ENCODE measurements around the gene PRRT1B.

The PRRT1B gene

DNA sequence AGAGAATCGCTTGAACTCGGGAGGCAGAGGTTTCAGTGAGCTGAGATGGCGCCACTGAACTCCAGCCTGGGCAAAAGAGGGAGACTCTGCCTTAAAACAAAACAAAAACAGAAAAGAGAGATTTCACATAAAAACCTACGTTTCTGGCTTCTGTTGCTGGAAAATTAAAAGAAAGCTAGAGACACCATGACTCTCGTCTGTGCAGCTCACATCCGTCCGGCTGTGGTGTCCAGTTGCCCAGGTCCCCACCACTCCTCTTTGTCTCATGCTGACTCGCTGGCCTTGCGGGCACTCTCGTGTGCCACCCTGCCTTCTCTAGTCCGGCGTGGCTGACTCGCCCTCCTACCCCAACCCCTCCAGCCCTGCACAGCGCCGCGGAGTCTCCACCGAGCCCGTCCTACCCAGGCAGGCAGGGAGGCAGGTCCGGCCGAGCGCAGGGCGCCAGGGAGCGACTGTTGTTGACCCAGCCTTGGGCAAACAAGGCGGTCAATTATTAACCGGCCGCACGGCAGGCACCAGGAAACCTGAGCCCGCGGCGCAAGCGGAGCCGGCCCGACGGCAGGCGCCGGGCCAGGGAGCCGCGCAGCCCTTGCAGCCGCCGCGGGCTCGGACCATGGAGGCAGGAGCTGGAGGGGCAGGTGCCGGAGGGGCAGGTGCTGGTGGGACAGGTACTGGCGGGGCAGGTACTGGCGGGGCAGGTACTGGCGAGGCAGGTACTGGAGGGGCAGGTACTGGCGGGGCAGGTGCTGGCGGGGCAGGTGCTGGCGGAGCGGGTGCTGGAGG, at the start of gene PRRT1B:
TSS of gene PRRT1B (plus strand) at position 521 of the 783 bp plus-strand sequence. CDS start at position 614, 93 bp downstream.
- peak within 1 kb of the TSS; percentile 62 for H3K4me3 ChIP-seq (ENCODE audit: low read depth, low read length)
- no peaks in the 10 kb centered on the region for H3K4me1 ChIP-seq (ENCODE audit: control insufficient read depth, insufficient read depth, low read length)
- peaks cover 12% of the 10 kb centered on the region for H3K9me3 ChIP-seq (ENCODE audit: control insufficient read depth, insufficient read depth, low read length)
- H3K36me3 ChIP-seq (ENCODE audit: control insufficient read depth, insufficient read depth, low read length): no peaks in the 10 kb centered on the region
- peak within 1 kb of the TSS; percentile 12 for H3K9ac ChIP-seq (ENCODE audit: low read depth, low read length)
- peaks cover 21% of the 10 kb centered on the region for H3K27me3 ChIP-seq (ENCODE audit: control insufficient read depth, insufficient read depth, low read length)

DNA sequence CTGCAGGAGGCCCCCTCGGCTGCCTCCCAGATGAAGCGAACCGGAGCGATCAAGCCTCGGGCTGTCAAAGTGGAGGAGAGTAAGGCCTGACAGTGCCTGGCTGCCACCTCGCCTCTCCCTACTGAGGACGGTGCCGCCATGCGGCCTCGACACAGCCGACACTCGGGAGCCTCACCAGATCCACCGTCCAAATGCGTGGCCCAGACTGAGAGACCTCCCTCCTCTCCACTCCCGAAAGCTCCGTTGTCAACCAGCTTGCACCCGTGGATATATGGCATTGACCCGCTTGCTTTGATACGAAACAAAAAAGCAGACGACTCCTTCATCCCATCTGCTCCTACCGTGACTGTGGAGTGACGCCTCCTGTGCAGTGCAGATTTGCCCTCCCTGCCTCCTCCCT, 49.5 kb upstream of the PRRT1B start:
- no peak overlapping the region for H3K4me3 ChIP-seq (ENCODE audit: low read depth, low read length)
- H3K27me3 ChIP-seq (ENCODE audit: control insufficient read depth, insufficient read depth, low read length): no peaks in the 10 kb centered on the region
- no peaks in the 10 kb centered on the region for H3K4me1 ChIP-seq (ENCODE audit: control insufficient read depth, insufficient read depth, low read length)
- peaks cover 92% of the 10 kb centered on the region for H3K36me3 ChIP-seq (ENCODE audit: control insufficient read depth, insufficient read depth, low read length)
- H3K9ac ChIP-seq (ENCODE audit: low read depth, low read length): no peak overlapping the region
- no peaks in the 10 kb centered on the region for H3K9me3 ChIP-seq (ENCODE audit: control insufficient read depth, insufficient read depth, low read length)

DNA sequence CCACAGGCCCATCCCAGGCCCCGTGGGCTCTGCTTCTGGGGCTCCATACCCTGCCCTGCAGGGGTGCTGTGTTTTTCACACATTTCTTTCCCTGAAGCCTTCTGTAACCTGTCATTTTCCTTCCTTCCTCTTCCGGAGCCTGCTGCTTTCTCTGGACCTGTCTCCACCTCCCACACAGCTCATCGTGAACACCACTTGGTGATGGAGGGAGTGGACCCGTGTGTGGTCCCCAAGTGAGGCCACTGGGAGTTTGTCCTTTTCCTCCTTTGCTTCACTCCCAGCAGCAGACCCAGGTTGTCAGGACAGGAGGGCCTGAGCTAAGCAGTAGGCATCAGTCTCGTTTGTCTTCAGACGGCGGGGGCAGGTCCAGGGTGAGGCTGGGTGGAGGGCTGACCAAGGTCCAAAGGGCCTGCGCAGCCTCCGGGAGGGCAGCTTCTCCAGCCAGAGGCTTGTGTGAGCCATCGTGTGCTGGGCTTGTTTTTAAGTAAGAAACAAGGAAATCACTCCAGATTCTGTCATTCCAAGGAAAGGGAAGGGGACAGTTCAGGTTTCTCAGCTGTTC, 48.4 kb upstream of the PRRT1B start:
- H3K4me1 ChIP-seq (ENCODE audit: control insufficient read depth, insufficient read depth, low read length): no peaks in the 10 kb centered on the region
- H3K36me3 ChIP-seq (ENCODE audit: control insufficient read depth, insufficient read depth, low read length): peaks cover 80% of the 10 kb centered on the region
- no peaks in the 10 kb centered on the region for H3K27me3 ChIP-seq (ENCODE audit: control insufficient read depth, insufficient read depth, low read length)
- no peak overlapping the region for H3K9ac ChIP-seq (ENCODE audit: low read depth, low read length)
- no peak overlapping the region for H3K4me3 ChIP-seq (ENCODE audit: low read depth, low read length)
- H3K9me3 ChIP-seq (ENCODE audit: control insufficient read depth, insufficient read depth, low read length): no peaks in the 10 kb centered on the region

DNA sequence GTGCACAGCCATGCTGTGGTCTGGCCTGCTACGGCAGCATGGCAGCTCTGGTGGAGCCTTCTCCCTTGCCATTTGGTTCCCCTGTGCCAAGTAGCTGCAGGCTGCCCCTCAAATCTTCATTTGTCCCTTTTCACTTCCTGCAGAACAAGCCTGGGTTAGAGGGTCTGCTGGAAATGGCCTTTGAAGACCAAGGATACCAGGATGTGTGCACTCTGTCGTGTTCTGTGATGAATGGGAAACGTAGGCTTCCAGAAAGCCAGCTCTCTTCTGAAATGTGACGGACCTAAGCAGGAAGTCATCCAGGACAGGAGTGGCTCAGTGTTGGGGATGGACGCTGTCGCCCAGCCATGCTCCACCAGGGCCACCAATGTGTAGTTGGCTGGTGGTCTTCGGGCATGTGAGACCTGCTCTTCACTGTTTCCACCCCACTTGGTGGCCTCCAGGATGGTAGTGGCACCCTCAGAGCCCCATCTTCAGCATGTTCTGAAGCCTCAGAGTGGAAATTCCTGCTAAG, 46.0 kb upstream of the PRRT1B start:
- no peak overlapping the region for H3K4me3 ChIP-seq (ENCODE audit: low read depth, low read length)
- peaks cover 59% of the 10 kb centered on the region for H3K36me3 ChIP-seq (ENCODE audit: control insufficient read depth, insufficient read depth, low read length)
- no peaks in the 10 kb centered on the region for H3K9me3 ChIP-seq (ENCODE audit: control insufficient read depth, insufficient read depth, low read length)
- no peak overlapping the region for H3K9ac ChIP-seq (ENCODE audit: low read depth, low read length)
- H3K27me3 ChIP-seq (ENCODE audit: control insufficient read depth, insufficient read depth, low read length): no peaks in the 10 kb centered on the region
- H3K4me1 ChIP-seq (ENCODE audit: control insufficient read depth, insufficient read depth, low read length): no peaks in the 10 kb centered on the region

DNA sequence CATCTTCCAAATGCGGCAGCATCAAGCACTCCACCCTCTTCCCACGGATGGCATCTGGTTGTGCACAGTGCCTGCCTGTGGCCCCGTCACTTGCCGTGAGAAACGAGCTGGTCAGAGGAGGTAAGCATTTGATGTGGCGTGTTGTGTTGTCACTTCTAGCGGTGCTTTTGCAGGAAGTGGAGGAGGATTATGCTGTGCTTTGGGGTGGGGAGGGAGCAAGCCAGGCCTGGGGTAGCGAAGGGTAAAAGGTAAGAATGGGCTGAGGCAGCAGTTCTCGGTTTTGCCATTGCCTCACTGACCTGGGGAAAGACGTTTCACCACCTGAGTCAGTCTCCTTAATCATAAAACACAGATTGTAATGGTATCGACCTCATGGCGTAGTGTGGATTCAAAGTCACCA, 44.9 kb upstream of the PRRT1B start:
- Histone ChIP-seq H3K9me3 (ENCODE audit: control insufficient read depth, insufficient read depth, low read length) (no peaks in the 10 kb centered on the region), H3K4me3 (ENCODE audit: low read depth, low read length) (no peak overlapping the region), H3K4me1 (ENCODE audit: control insufficient read depth, insufficient read depth, low read length) (no peaks in the 10 kb centered on the region), H3K36me3 (ENCODE audit: control insufficient read depth, insufficient read depth, low read length) (peaks cover 49% of the 10 kb centered on the region), H3K27me3 (ENCODE audit: control insufficient read depth, insufficient read depth, low read length) (no peaks in the 10 kb centered on the region), H3K9ac (ENCODE audit: low read depth, low read length) (peak overlapping the region; percentile 54)

DNA sequence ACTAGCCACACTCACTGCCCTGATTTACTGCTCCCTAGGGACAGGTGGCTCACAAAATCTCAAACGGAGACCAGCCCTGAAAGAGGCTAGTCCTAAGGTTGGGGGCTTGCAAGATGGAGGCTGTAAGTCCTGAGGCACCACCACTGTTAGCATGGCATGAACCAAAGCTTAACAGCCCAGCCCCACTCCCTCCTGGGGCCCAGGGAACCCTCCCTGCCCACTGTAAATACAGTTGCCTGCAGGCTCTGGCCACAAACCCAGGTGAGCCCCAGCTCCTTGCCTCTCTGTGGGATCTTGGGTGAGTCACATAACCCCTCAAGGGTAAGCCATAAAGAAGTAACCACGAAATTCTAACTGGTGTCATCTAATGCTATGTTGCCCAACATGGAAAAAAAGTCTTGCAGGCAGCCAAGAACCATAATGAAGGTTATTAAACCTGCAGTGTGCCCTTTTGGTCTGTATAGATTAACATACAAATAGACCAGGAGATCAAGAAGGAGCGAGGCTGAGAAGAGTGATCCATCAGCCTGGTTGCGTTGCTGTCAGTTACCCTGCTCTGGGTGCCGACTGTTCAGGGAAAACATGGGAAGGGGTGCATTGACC, 44.3 kb upstream of the PRRT1B start:
- Histone ChIP-seq H3K9ac (ENCODE audit: low read depth, low read length) (no peak overlapping the region), H3K27me3 (ENCODE audit: control insufficient read depth, insufficient read depth, low read length) (no peaks in the 10 kb centered on the region), H3K9me3 (ENCODE audit: control insufficient read depth, insufficient read depth, low read length) (no peaks in the 10 kb centered on the region), H3K4me3 (ENCODE audit: low read depth, low read length) (no peak overlapping the region), H3K36me3 (ENCODE audit: control insufficient read depth, insufficient read depth, low read length) (peaks cover 42% of the 10 kb centered on the region), H3K4me1 (ENCODE audit: control insufficient read depth, insufficient read depth, low read length) (no peaks in the 10 kb centered on the region)

DNA sequence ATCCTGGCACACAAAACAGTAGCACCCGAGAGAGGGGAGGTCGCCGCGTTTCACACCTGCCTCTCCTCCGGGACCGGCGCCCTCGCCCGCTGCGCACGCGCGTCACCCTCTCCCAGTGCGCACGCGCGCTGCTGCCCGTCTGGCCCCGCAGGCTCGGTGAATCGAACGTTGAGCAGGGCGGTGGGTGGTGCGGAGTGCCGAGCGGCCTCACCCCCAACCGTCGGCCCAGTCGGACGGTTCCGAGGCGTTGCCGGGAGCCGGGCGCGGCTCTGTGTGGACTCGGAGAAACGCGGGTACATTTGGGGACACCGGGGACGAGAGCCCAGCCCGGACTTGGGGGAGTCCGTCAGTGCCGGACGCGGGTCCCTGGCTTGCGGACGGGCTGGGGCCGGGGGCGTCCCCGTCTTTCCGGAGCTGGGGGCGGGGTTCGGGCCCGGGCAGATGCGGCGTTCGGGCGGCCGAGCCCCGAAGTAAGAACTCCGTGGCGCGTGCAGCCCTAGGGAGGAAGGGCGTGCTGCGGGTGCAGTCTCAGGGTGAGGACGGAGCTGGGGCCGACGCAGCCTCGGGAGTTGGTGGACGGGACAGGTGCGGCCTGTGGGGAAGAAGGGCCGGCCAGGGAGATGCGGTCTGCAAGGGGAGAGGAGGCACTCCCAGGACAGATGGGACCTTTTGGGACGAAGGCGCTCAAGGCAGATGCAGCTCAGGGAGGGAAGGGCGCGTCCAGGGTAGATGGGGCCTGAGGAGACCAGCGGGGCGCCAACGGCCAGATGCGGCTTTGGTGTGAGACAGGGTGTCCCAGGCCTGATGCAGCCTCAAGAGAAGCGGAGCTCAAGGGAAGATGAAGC, 42.3 kb upstream of the PRRT1B start, which contains the start of gene POMT1:
TSS of gene POMT1 (plus strand) at position 138 of the 845 bp plus-strand sequence. CDS start 1,301 bp downstream, outside the sequence.
- Histone ChIP-seq H3K4me1 (ENCODE audit: control insufficient read depth, insufficient read depth, low read length) (no peaks in the 10 kb centered on the region), H3K27me3 (ENCODE audit: control insufficient read depth, insufficient read depth, low read length) (no peaks in the 10 kb centered on the region), H3K4me3 (ENCODE audit: low read depth, low read length) (peak within 1 kb of the TSS; percentile 91), H3K36me3 (ENCODE audit: control insufficient read depth, insufficient read depth, low read length) (peaks cover 30% of the 10 kb centered on the region), H3K9me3 (ENCODE audit: control insufficient read depth, insufficient read depth, low read length) (no peaks in the 10 kb centered on the region), H3K9ac (ENCODE audit: low read depth, low read length) (peak within 1 kb of the TSS; percentile 80)

DNA sequence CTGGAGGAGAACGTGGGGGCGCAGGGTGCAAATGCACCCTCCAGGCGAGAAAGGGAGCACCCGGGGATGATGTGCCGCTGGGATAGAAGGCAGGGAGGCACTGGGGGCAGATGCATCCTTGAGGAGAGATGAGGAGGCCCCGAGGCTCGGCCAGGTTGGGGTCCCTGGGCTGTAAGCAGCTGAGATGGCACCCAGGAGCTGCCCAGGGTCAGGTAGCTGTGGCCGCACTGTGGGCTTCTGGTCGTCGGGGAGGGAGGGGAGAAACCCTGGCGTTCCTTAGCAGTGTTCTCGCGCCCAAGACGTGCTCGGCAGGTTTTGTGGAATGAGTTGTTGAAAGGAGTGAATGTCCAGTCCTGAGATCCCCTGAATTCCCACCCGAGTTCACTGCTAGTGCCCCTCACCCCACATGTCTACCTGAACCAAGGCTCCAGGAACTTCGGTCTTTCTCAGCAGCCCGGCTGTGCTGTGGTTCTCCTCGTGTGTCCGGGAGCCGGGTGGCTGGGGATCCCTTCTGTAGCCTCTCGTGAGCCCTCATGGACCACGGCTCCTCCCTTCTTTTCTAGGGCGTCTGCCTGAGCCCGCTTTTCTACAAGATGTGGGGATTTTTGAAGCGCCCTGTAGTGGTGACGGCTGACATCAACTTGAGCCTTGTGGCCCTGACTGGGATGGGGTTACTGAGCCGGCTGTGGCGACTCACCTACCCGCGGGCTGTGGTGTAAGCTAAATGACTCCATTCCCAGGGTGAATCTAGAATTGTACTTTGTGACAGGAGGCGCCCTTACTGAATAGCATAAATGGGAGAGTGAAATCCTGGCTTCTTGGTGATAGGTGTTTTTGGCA, 41.5 kb upstream of the PRRT1B start:
- Histone ChIP-seq H3K4me1 (ENCODE audit: control insufficient read depth, insufficient read depth, low read length) (no peaks in the 10 kb centered on the region), H3K4me3 (ENCODE audit: low read depth, low read length) (peak overlapping the region; percentile 91), H3K36me3 (ENCODE audit: control insufficient read depth, insufficient read depth, low read length) (peaks cover 22% of the 10 kb centered on the region), H3K9ac (ENCODE audit: low read depth, low read length) (peak overlapping the region; percentile 80), H3K9me3 (ENCODE audit: control insufficient read depth, insufficient read depth, low read length) (no peaks in the 10 kb centered on the region), H3K27me3 (ENCODE audit: control insufficient read depth, insufficient read depth, low read length) (no peaks in the 10 kb centered on the region)

DNA sequence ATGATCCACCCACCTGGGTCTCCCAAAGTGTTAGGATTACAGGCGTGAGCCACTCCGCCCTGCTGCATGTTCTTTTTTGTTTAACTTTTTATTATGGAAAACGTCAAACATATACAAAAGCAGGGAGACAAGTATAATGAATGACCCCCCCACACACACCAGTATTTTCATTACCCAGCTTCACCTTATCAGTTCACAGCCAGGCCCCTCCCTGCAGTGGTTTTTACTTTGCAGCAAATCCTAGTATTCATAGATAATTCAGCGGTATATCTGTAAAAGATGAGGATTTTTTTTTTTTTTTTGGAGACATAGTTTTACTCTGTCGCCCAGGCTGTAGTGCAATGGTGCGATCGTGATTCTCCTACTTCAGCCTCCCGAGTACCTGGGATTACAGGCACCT, 40.3 kb upstream of the PRRT1B start:
- H3K36me3 ChIP-seq (ENCODE audit: control insufficient read depth, insufficient read depth, low read length): peaks cover 17% of the 10 kb centered on the region
- H3K4me1 ChIP-seq (ENCODE audit: control insufficient read depth, insufficient read depth, low read length): no peaks in the 10 kb centered on the region
- H3K27me3 ChIP-seq (ENCODE audit: control insufficient read depth, insufficient read depth, low read length): no peaks in the 10 kb centered on the region
- H3K9me3 ChIP-seq (ENCODE audit: control insufficient read depth, insufficient read depth, low read length): no peaks in the 10 kb centered on the region
- H3K4me3 ChIP-seq (ENCODE audit: low read depth, low read length): no peak overlapping the region
- no peak overlapping the region for H3K9ac ChIP-seq (ENCODE audit: low read depth, low read length)

DNA sequence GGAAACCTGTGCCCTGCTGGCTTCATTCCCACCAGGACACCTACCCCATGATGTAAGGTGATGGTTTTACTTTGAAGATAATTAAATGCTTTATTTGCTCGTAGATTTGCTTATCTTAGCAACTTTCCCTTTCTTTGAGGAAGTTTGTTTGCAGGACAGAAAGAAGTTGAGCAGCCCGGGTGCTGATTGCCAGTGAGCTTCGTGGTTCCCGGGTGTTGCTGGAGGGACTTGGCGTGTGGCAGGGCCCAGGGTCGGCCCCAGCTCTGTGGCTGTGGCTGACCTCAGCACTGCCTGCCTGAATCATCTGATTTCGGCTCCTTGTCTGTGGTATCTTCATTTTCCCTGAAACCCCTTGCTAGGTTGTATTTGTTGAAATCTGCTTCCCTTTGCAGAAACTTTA, 33.9 kb upstream of the PRRT1B start:
- Histone ChIP-seq H3K9ac (ENCODE audit: low read depth, low read length) (no peak overlapping the region), H3K36me3 (ENCODE audit: control insufficient read depth, insufficient read depth, low read length) (peaks cover 60% of the 10 kb centered on the region), H3K4me3 (ENCODE audit: low read depth, low read length) (no peak overlapping the region), H3K27me3 (ENCODE audit: control insufficient read depth, insufficient read depth, low read length) (no peaks in the 10 kb centered on the region), H3K4me1 (ENCODE audit: control insufficient read depth, insufficient read depth, low read length) (no peaks in the 10 kb centered on the region), H3K9me3 (ENCODE audit: control insufficient read depth, insufficient read depth, low read length) (no peaks in the 10 kb centered on the region)

All from iPS-15b (cell line).